Gastrocnemius medialis (tissue), 4 donors: ENCODE data around the gene DUSP16. TPM values are rescaled to one million over a fixed set of nuclear protein-coding genes. Genes with fewer than 3 reads are reported as not detected.
"Not testable (repeated sequence)": the region's sequence is repeated elsewhere in the genome, so short reads cannot be mapped to it uniquely, and the experiment has no call there.

Experiments
- ATAC-seq, 2 donors: fragments of 150-250 bp; one replicate each; pipeline ENCODE4 v1.9.1; 2016
- DNase-seq, 2 donors: peaks; one replicate each; pipeline ENCODE4 v3.0.0-alpha.2; 2019
- H3K27ac ChIP-seq, 4 donors: fragments of 200-600 bp; sonication (generic); 1 replicate in 1 of 4; 2 replicates in 3 of 4; pipeline ENCODE4 v1.5.1; 2016 to 2018; ENCODE audit warnings: mild to moderate bottlenecking in 2 of 4, moderate library complexity in 1 of 4
- H3K27me3 ChIP-seq, 3 donors: fragments of 200-600 bp; sonication (generic) in 2 of 3; 1 replicate in 1 of 3; 2 replicates in 2 of 3; pipeline versions ENCODE4 v1.5.1 to v1.6.0; 2016 to 2019; ENCODE audit warnings: mild to moderate bottlenecking in 1 of 3, moderate library complexity in 1 of 3
- H3K36me3 ChIP-seq, 2 donors: fragments of 200-600 bp; sonication (generic) in 1 of 2; one replicate each; pipeline ENCODE4 v1.5.1; 2017 to 2018
- H3K4me1 ChIP-seq, 2 donors: fragments of 200-600 bp; sonication (generic) in 1 of 2; one replicate each; pipeline ENCODE4 v1.5.1; 2016 to 2017; ENCODE audit warnings: mild to moderate bottlenecking in 2 of 2
- H3K4me3 ChIP-seq, 4 donors: fragments of 200-600 bp; sonication (generic) in 3 of 4; 1 replicate in 1 of 4; 2 replicates in 3 of 4; pipeline ENCODE4 v1.5.1; 2016 to 2019; ENCODE audit warnings: mild to moderate bottlenecking in 2 of 4
- H3K9me3 ChIP-seq, 3 donors: fragments of 200-600 bp; sonication (generic) in 2 of 3; 1 replicate in 1 of 3; 2 replicates in 2 of 3; pipeline ENCODE4 v1.5.1; 2016 to 2019
- POLR2A ChIP-seq, 2 donors: fragments of 450-650 bp; IDR thresholded peaks; one replicate each; pipeline ENCODE4 v1.6.1; 2017; ENCODE audit warnings: antibody characterized with exemption in 2 of 2, mild to moderate bottlenecking in 2 of 2, moderate library complexity in 2 of 2
- in situ Hi-C, 4 donors: fragments of 200-750 bp; cut with MboI; loops; one replicate each; pipeline versions ENCODE4 v1.15.0 to v1.8.0; 2017; ENCODE audit warnings: low sequenced_read_pairs in 4 of 4
- intact Hi-C: fragments of 100-400 bp; cut with DNase I; formaldehyde crosslinking; loops from one replicate; pipeline ENCODE4 v1.15.1; 2023; ENCODE audit warnings: low total_unique reads
- total RNA-seq, 4 donors: library from RNA; depleted of rRNA; stranded (reverse); fragments of >200 nt; gene quantifications; one replicate each; pipeline versions ENCODE4 v1.1.0 to v1.2.3, GENCODE V29; 2016
- TF ChIP-seq, protein P1 (sequence below), 5 experiments: fragments of 450-650 bp in 3 of 5; fragments of 200-600 bp in 2 of 5; sonication (generic) in 2 of 5; IDR thresholded peaks in 4 of 5; conservative IDR thresholded peaks in 1 of 5; 1 replicate in 4 of 5; 2 replicates in 1 of 5; pipeline ENCODE4 v1.5.1; 2016 to 2019; ENCODE audit warnings: antibody characterized with exemption in 5 of 5, mild to moderate bottlenecking in 3 of 5, moderate library complexity in 3 of 5

DUSP16 gene
- total RNA-seq, 4 donors from 2014 or later = 10.9 to 15.7 (median 13.3) TPM

DNA sequence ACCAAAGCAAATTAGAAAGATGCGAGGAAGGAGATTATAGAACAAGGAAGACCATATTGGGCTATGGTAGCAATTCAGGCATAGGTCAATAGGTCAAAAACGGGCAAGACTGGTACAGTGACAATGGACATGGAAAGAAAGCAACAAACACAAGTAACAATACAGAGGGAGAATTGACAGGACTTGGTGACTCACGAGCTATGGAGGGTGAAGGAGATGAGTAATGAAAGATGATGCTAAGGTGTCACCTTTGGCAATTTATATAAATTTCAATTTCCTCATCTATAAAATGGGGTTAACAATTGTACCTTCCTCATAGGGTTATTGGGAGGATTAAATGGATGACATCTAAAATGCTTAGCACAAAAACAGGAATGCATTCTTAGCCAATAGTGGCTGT lies 15.1 kb upstream of the DUSP16 start:
- DNase-seq (no peak), ATAC-seq (no peak)
- Histone ChIP-seq H3K36me3 (no peaks in the 10 kb centered on the region), H3K9me3 (no peaks in the 10 kb centered on the region), H3K27me3 (no peaks in the 10 kb centered on the region), H3K4me3 (no peak overlapping the region), H3K4me1 (no peaks in the 10 kb centered on the region), H3K27ac (no peak overlapping the region)
- in situ Hi-C loops = no loop called here
- no peak for TF ChIP-seq POLR2A (IDR thresholded peaks at IDR 0.05)
- TF ChIP-seq, protein P1, sequence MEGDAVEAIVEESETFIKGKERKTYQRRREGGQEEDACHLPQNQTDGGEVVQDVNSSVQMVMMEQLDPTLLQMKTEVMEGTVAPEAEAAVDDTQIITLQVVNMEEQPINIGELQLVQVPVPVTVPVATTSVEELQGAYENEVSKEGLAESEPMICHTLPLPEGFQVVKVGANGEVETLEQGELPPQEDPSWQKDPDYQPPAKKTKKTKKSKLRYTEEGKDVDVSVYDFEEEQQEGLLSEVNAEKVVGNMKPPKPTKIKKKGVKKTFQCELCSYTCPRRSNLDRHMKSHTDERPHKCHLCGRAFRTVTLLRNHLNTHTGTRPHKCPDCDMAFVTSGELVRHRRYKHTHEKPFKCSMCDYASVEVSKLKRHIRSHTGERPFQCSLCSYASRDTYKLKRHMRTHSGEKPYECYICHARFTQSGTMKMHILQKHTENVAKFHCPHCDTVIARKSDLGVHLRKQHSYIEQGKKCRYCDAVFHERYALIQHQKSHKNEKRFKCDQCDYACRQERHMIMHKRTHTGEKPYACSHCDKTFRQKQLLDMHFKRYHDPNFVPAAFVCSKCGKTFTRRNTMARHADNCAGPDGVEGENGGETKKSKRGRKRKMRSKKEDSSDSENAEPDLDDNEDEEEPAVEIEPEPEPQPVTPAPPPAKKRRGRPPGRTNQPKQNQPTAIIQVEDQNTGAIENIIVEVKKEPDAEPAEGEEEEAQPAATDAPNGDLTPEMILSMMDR (IDR thresholded peaks at IDR 0.05 in 4 of 5, conservative IDR thresholded peaks at IDR 0.05 in 1 of 5) = no peak
- intact Hi-C loops = no loop called here

DNA sequence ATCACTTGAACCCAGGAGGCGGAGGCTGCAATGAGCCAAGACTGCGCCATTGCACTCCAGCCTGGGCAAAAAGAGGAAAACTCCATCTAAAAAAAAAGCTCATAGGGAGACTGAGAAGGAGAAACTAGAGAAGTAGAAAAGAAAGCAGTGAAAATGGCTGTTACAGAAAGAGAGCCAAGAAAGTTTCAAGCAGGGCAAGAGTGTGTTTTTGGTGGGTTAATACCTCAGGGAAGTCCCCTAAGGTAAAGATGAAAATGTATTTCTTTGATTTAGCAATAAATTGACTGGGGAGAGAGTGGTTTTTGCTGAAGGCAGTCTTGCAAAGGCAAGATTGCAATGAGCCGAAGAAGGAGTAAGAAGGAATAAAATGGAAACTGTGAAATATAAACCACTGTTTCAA lies 10.0 kb upstream of the DUSP16 start:
- no peaks in the 10 kb centered on the region for H3K4me1 ChIP-seq
- H3K36me3 ChIP-seq = no peaks in the 10 kb centered on the region
- DNase-seq (no peak), ATAC-seq (no peak)
- in situ Hi-C loops = no loop called here
- H3K9me3 ChIP-seq = no peaks in the 10 kb centered on the region
- no peak overlapping the region for H3K4me3 ChIP-seq
- TF ChIP-seq, protein P1 (IDR thresholded peaks at IDR 0.05 in 4 of 5, conservative IDR thresholded peaks at IDR 0.05 in 1 of 5) = no peak
- TF ChIP-seq POLR2A (IDR thresholded peaks at IDR 0.05) = no peak
- no peak overlapping the region for H3K27ac ChIP-seq
- no peaks in the 10 kb centered on the region for H3K27me3 ChIP-seq
- intact Hi-C loops = no loop called here

DNA sequence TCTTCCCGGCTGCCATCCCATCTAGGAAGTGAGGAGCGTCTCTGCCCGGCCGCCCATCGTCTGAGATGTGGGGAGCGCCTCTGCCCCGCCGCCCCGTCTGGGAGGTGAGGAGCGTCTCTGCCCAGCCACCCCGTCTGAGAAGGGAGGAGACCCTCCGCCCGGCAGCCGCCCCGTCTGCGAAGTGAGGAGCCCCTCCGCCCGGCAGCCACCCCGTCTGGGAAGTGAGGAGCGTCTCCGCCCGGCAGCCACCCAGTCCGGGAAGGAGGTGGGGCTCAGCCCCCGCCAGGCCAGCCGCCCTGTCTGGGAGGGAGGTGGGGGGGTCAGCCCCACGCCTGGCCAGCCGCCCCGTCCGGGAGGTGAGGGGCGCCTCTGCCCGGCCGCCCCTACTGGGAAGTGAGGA lies 3.3 kb upstream of the DUSP16 start:
- in situ Hi-C loops = loop anchor here in 3 of 4 donors (5.0 to 10.0 kb wide), 2 partner anchors 184 to 191 kb away; no protein-coding TSS in a partner anchor
- H3K4me1 ChIP-seq, H3K9me3 ChIP-seq, DNase-seq, H3K27me3 ChIP-seq, H3K36me3 ChIP-seq, H3K4me3 ChIP-seq, H3K27ac ChIP-seq, ATAC-seq, intact Hi-C loops: not testable (repeated sequence)

DNA sequence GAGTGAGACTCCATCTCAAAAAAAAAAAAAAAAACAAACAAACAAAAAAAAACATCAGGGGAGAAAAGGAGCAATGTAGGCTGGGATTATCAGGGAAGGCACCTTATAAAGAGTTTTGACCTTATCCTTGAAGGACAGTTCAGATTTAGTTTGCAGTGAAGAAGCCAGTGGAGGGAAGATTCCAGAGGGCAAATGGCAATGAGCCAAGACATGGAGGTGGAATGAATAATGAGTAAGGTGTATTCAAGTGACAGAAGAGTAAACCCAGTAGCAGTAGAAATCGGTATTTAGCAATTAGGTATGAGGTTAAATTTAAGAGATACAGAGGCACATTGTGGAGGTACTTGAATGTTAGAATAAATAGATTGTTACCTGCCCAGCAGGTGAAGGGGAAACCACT lies 2.2 kb upstream of the DUSP16 start:
- in situ Hi-C loops (loop anchor here in 3 of 4 donors (5.0 to 10.0 kb wide), 2 partner anchors 183 to 190 kb away; no protein-coding TSS in a partner anchor), intact Hi-C loops (loop anchor here (1.0 to 5.0 kb wide), 4 partner anchors 58 to 1848 kb away; no protein-coding TSS in a partner anchor)
- Histone ChIP-seq H3K4me3 (no peak overlapping the region), H3K36me3 (no peaks in the 10 kb centered on the region), H3K9me3 (no peaks in the 10 kb centered on the region), H3K27ac (no peak overlapping the region), H3K27me3 (no peaks in the 10 kb centered on the region), H3K4me1 (peaks cover 14 to 18% of the 10 kb centered on the region in 2 donors)
- no peak for TF ChIP-seq POLR2A (IDR thresholded peaks at IDR 0.05)
- DNase-seq (no peak), ATAC-seq (no peak)

DNA sequence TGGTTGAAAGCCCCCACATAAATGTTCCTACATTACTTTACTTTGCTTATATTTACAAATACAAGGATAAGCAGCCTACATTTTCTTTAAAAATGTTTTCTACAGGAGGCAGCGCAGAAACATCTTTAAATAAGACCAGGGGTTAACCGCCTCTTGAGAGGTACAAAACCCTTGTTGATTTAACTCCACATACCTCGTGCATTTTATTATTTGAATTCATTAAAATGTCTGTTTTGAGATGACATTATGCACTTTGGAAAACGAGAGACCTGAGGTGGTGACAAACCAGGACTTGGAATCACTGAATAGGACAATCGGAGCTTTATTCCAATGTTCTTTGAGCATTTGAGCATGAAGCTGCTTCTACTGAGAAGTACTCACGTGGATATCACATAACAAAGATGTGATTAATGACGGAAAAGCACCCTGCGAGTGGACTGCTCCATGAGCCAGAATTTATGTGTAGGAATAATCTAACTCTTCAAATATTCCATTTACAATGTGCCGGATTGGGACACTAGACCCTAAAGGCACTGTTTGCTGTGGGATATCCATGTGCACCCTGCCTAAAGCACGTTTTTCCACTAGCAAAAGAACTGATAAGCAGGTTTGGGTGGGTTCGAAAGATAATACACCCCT lies 746 bp upstream of the DUSP16 start:
- no peaks in the 10 kb centered on the region for H3K36me3 ChIP-seq
- peaks cover 22 to 29% of the 10 kb centered on the region in 2 donors for H3K4me1 ChIP-seq
- intact Hi-C loops (loop anchor here (2.0 to 5.0 kb wide), 4 partner anchors 56 to 1846 kb away; no protein-coding TSS in a partner anchor), in situ Hi-C loops (loop anchor here in 2 of 4 donors (10.0 kb wide), 1 partner anchor 189 kb away; no protein-coding TSS in a partner anchor)
- no peaks in the 10 kb centered on the region for H3K9me3 ChIP-seq
- TF ChIP-seq, protein P1 (IDR thresholded peaks at IDR 0.05 in 4 of 5, conservative IDR thresholded peaks at IDR 0.05 in 1 of 5) = no peak
- TF ChIP-seq POLR2A (IDR thresholded peaks at IDR 0.05) = no peak
- peak overlapping the region; percentile 64 to 90 (median 76) for H3K4me3 ChIP-seq
- peak overlapping the region; percentile 89 to 100 (median 98) for H3K27ac ChIP-seq
- ATAC-seq (peak in 1 of 2 donors; percentile 18), DNase-seq (no peak)
- no peaks in the 10 kb centered on the region for H3K27me3 ChIP-seq
